ENCODE data around the gene MAN1C1. TPM values are rescaled to one million over a fixed set of nuclear protein-coding genes. Genes with fewer than 3 reads are reported as not detected.

MAN1C1 gene
- polyA plus RNA-seq, 1 donor from 2014 or later, result 1.3 TPM

- Histone ChIP-seq H2AFZ (ENCODE audit: low read depth, low read length) (no peak overlapping the region), H3K4me3 (ENCODE audit: low read length) (no peak overlapping the region), H3K9me2 (ENCODE audit: insufficient read depth, low read length) (no peaks in the 10 kb centered on the region), H4K20me1 (ENCODE audit: insufficient read depth) (no peaks in the 10 kb centered on the region), H3K27me3 (ENCODE audit: insufficient read depth, low read depth, low read length) (no peaks in the 10 kb centered on the region), H3K9ac (ENCODE audit: low read length) (no peak overlapping the region), H3K4me2 (ENCODE audit: low read length) (no peak overlapping the region), H3K79me2 (replicated peaks; ENCODE audit: insufficient read depth, low read length) (no peaks in the 10 kb centered on the region), H3K9me3 (ENCODE audit: low read length) (no peaks in the 10 kb centered on the region), H3K36me3 (ENCODE audit: insufficient read depth, low read length) (no peaks in the 10 kb centered on the region), H3K27ac (ENCODE audit: low read length) (no peak overlapping the region), H3F3A (ENCODE audit: insufficient read depth, low read length, poor library complexity, severe bottlenecking) (no peaks in the 10 kb centered on the region)
- TF ChIP-seq RAD21 (conservative IDR thresholded peaks at IDR 0.05), result no peak
- no peak for TF ChIP-seq POLR2AphosphoS5 (IDR thresholded peaks at IDR 0.05)
- TF ChIP-seq TAF1 (IDR thresholded peaks at IDR 0.05; ENCODE audit: low read depth), result no peak
- TF ChIP-seq SMC3 (conservative IDR thresholded peaks at IDR 0.05; ENCODE audit: poor library complexity), result no peak
- TF ChIP-seq MXI1 (conservative IDR thresholded peaks at IDR 0.05; ENCODE audit: poor library complexity, severe bottlenecking), result no peak
- no peak for TF ChIP-seq EP300 (conservative IDR thresholded peaks at IDR 0.05; ENCODE audit: poor library complexity, severe bottlenecking)
Measured at GRCh38 chr1:25805863-25806225, 189.3 kb downstream of the MAN1C1 start.

GRCh38 chr1:25806418-25806817, 189.8 kb downstream of the MAN1C1 start:
- TF ChIP-seq RAD21 (conservative IDR thresholded peaks at IDR 0.05) (no peak), POLR2AphosphoS5 (IDR thresholded peaks at IDR 0.05) (no peak), REST (IDR thresholded peaks at IDR 0.05; ENCODE audit: borderline replicate concordance) (no peak), CTCF (IDR thresholded peaks at IDR 0.05; ENCODE audit: poor library complexity, severe bottlenecking) (no peak), SMC3 (conservative IDR thresholded peaks at IDR 0.05; ENCODE audit: poor library complexity) (no peak), MXI1 (conservative IDR thresholded peaks at IDR 0.05; ENCODE audit: poor library complexity, severe bottlenecking) (no peak), TAF1 (IDR thresholded peaks at IDR 0.05; ENCODE audit: low read depth) (no peak), EZH2 (IDR thresholded peaks at IDR 0.05; ENCODE audit: borderline replicate concordance, insufficient read depth, low read length, poor library complexity, severe bottlenecking) (no peak), EP300 (conservative IDR thresholded peaks at IDR 0.05; ENCODE audit: poor library complexity, severe bottlenecking) (no peak)
- Histone ChIP-seq H3K9ac (ENCODE audit: low read length) (no peak overlapping the region), H3K4me3 (ENCODE audit: low read length) (no peak overlapping the region), H3K36me3 (ENCODE audit: insufficient read depth, low read length) (no peaks in the 10 kb centered on the region), H4K20me1 (ENCODE audit: insufficient read depth) (no peaks in the 10 kb centered on the region), H3K27ac (ENCODE audit: low read length) (no peak overlapping the region), H3K9me3 (ENCODE audit: low read length) (no peaks in the 10 kb centered on the region), H3K9me2 (ENCODE audit: insufficient read depth, low read length) (no peaks in the 10 kb centered on the region), H3F3A (ENCODE audit: insufficient read depth, low read length, poor library complexity, severe bottlenecking) (no peaks in the 10 kb centered on the region), H3K27me3 (ENCODE audit: insufficient read depth, low read depth, low read length) (no peaks in the 10 kb centered on the region), H3K4me2 (ENCODE audit: low read length) (no peak overlapping the region), H2AFZ (ENCODE audit: low read depth, low read length) (no peak overlapping the region), H3K79me2 (replicated peaks; ENCODE audit: insufficient read depth, low read length) (no peaks in the 10 kb centered on the region)
